Measurements from ENCODE around the gene EXOC4. TPM values are rescaled to one million over a fixed set of nuclear protein-coding genes. Genes with fewer than 3 reads are reported as not detected.

EXOC4 gene
- total and polyA plus RNA-seq, 2 of the 13 experiments (the other 11 are each of a cell fraction or from before 2014, with no cell fraction given) = 22.5 to 39.0 TPM

GRCh38 chr7:133364959-133365690 is 112.2 kb downstream of the EXOC4 start:
- no peaks in the 10 kb centered on the region for H3K79me2 ChIP-seq (ENCODE audit: insufficient read depth, low read length)
- in situ Hi-C loops (cut with HindIII; ENCODE audit: extremely low pct_ligation_motif_present, low pct_unique_long_range_greater_than_20kb) (no loop called here), intact Hi-C loops (cut with micrococcal nuclease; ENCODE audit: unreplicated experiment) (no loop called here)
- no peak overlapping the region for H2AFZ ChIP-seq (ENCODE audit: low read length)
- no peaks in the 10 kb centered on the region for H4K20me1 ChIP-seq (ENCODE audit: insufficient read depth, low read length)
- H3K4me2 ChIP-seq (ENCODE audit: low read depth, low read length) = no peak overlapping the region
- no peak for FAIRE-seq
- TF ChIP-seq ZNF44 (CRISPR knock-in tag; IDR thresholded peaks at IDR 0.05) (no peak), ZNF331 (CRISPR knock-in tag; IDR thresholded peaks at IDR 0.05) (no peak), HNF1A (IDR thresholded peaks at IDR 0.05; ENCODE audit: low read depth) (no peak), HNF1A (CRISPR knock-in tag; IDR thresholded peaks at IDR 0.05; ENCODE audit: borderline replicate concordance) (no peak), ZNF382 (CRISPR knock-in tag; IDR thresholded peaks at IDR 0.05; ENCODE audit: borderline replicate concordance) (no peak), ZNF335 (CRISPR knock-in tag; IDR thresholded peaks at IDR 0.05) (no peak), TAF15 (IDR thresholded peaks at IDR 0.05; ENCODE audit: low read depth, low read length, poor library complexity, severe bottlenecking) (no peak), E2F2 (CRISPR knock-in tag; IDR thresholded peaks at IDR 0.05; ENCODE audit: borderline replicate concordance) (no peak), ZNF781 (CRISPR knock-in tag; IDR thresholded peaks at IDR 0.05; ENCODE audit: borderline replicate concordance, not compliant biosample characterization) (no peak), ZC3H4 (CRISPR knock-in tag; IDR thresholded peaks at IDR 0.05; ENCODE audit: borderline replicate concordance) (no peak), ZNF746 (CRISPR knock-in tag; IDR thresholded peaks at IDR 0.05) (no peak), GMEB1 (CRISPR knock-in tag; IDR thresholded peaks at IDR 0.05; ENCODE audit: borderline replicate concordance) (no peak)
- ChIA-PET CTCF (ENCODE audit: low intra/inter-chr PET ratio, low total read pairs) (no interaction called here), POLR2A (no interaction called here)
- H3K4me1 ChIP-seq (ENCODE audit: insufficient read depth, low read length) = no peaks in the 10 kb centered on the region
- H3K9ac ChIP-seq (ENCODE audit: insufficient read depth, low read depth, low read length) = no peak overlapping the region
- no peak overlapping the region for H3K27ac ChIP-seq (ENCODE audit: extremely low read length, insufficient read depth, low read length)
- DNase-seq (ENCODE audit: low spot score) = no peak
- H3K4me3 ChIP-seq (replicated peaks in 1 of 3; ENCODE audit: insufficient read depth in 1 of 3, low read depth in 2 of 3, low read length in 3 of 3) = no peak overlapping the region
- no peaks in the 10 kb centered on the region for H3K36me3 ChIP-seq (replicated peaks in 1 of 2; ENCODE audit: control insufficient read depth in 1 of 2, insufficient read depth in 2 of 2, low read length in 2 of 2)
- WGBS (ENCODE audit: low lambda C conversion rate) = 96% methylated on average over 4 of the region's 4 CpGs
- H3K9me3 ChIP-seq (ENCODE audit: low read length) = no peaks in the 10 kb centered on the region
- no peak for ATAC-seq
- no TSS peak for BruUV-seq (replicated peaks)
- H3K27me3 ChIP-seq (ENCODE audit: control insufficient read depth in 1 of 2, insufficient read depth in 2 of 2, low read length in 2 of 2) = no peaks in the 10 kb centered on the region

Measured in HepG2 (cell line).